ENCODE data around the gene FXYD6. TPM values are rescaled to one million over a fixed set of nuclear protein-coding genes. Genes with fewer than 3 reads are reported as not detected.

Gene FXYD6
- polyA plus RNA-seq, 4 donors: 0.67 to 58.4 (median 22.6) TPM

DNA sequence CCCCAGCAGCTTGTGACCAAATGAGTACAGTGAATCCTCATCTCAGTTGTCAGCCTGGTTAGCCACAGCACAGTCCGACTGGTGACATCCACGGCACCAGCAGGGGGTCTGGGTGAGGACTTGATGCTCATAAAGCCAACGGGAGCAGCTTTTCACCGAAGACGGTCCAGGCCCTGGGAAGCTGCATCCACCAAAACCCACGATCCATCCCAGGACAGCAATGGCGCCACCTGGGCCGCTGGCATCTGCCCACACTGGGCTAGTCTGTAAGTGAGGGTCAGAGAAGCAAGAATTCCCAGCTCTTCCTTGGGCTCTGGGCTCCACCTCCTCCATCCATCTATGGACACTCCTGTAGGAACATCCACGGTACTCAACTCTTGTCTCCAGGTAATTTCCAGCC is 25.1 kb upstream of the FXYD6 start:
- DNase-seq (no peak), FAIRE-seq (no peak)
- H3K4me1 ChIP-seq (ENCODE audit: control insufficient read depth in 3 of 3, insufficient read depth in 2 of 3, low read depth in 1 of 3, low read length in 2 of 3): no peaks in the 10 kb centered on the region
- H3K27ac ChIP-seq (ENCODE audit: low read depth in 1 of 3, low read length in 2 of 3): no peak overlapping the region
- no peaks in the 10 kb centered on the region for H3K27me3 ChIP-seq (ENCODE audit: control insufficient read depth in 3 of 3, insufficient read depth in 3 of 3, low read length in 3 of 3)
- no peaks in the 10 kb centered on the region for H3K36me3 ChIP-seq (ENCODE audit: control insufficient read depth in 3 of 3, insufficient read depth in 2 of 3, low read depth in 1 of 3, low read length in 3 of 3)
- H3K9me3 ChIP-seq (ENCODE audit: control insufficient read depth in 2 of 2, insufficient read depth in 1 of 2, low read depth in 1 of 2, low read length in 1 of 2): no peaks in the 10 kb centered on the region
- no peak overlapping the region for H3K4me3 ChIP-seq (ENCODE audit: low read depth in 1 of 3, low read length in 3 of 3)
- 93 to 98% (median 94%) methylated on average over 9 of the region's 9 CpGs for WGBS, 3 donors

DNA sequence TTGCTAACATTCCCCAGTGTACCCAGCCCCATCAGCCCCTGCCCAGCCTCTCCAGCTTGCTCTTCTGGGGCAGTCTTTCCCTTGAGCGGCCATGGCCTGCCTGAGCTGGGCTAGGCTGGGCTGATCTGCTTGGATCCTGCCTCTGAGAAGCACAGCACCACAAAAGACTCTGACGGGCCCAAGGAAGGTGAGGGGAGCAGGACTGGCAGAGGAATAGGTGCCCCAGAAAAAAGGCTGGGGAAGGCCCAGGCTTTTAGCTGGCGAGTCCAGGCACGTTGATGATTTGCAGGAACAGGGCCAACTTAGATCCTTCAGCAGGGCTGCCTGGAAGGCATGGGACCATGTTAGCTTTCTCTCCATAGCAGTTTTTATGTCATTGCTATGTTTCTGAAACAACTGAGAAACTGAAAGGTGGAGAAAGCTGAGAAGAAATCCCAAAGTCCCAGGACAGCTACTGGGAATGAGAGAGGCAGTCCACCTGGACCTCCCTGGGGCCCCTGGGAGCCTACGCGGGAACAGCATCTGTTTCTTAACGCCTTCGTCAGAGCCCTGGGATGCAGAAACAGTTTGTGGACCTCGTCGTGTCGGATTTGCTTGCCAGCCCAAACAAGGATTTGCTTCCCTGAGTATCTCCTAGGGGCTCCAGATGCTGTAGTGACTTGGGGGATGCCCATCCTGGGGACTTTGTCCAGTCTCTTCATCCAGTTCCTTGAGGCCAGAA is 24.4 kb upstream of the FXYD6 start:
- H3K4me3 ChIP-seq (ENCODE audit: low read depth in 1 of 3, low read length in 3 of 3): no peak overlapping the region
- H3K27me3 ChIP-seq (ENCODE audit: control insufficient read depth in 3 of 3, insufficient read depth in 3 of 3, low read length in 3 of 3): no peaks in the 10 kb centered on the region
- WGBS, 3 donors: 82 to 88% (median 83%) methylated on average over 11 of the region's 11 CpGs
- DNase-seq: no peak
- no peak overlapping the region for H3K27ac ChIP-seq (ENCODE audit: low read depth in 1 of 3, low read length in 2 of 3)
- H3K4me1 ChIP-seq (ENCODE audit: control insufficient read depth in 3 of 3, insufficient read depth in 2 of 3, low read depth in 1 of 3, low read length in 2 of 3): no peaks in the 10 kb centered on the region
- H3K9me3 ChIP-seq (ENCODE audit: control insufficient read depth in 2 of 2, insufficient read depth in 1 of 2, low read depth in 1 of 2, low read length in 1 of 2): no peaks in the 10 kb centered on the region
- no peak for FAIRE-seq
- H3K36me3 ChIP-seq (ENCODE audit: control insufficient read depth in 3 of 3, insufficient read depth in 2 of 3, low read depth in 1 of 3, low read length in 3 of 3): no peaks in the 10 kb centered on the region

DNA sequence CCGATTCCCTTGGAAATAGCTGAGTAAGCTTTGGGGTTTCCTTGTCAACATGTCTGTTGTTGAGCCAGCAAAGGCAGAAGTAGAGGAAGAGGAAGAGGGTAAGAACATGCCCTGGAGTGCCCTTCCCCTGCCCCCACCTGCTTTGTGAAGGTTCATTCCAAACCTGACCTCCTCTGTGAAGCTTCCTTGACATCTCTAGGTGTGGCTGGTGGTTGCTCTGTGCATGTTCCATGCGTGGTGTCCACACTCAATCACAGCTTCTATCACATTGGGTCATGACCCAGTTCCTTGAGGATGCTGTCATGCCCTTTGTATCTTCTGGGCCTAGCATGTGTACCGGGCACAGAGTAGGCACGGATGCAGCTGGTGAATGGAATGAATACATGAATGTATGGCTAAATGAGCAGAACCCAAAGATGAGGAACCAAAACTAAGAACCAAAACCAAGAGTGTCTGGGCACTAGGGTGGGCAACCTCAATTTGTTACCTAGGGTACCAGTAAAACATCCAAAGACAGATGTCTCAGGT is 23.7 kb upstream of the FXYD6 start:
- no peak overlapping the region for H3K4me3 ChIP-seq (ENCODE audit: low read depth in 1 of 3, low read length in 3 of 3)
- 80 to 84% (median 83%) methylated on average over 4 of the region's 4 CpGs for WGBS, 3 donors
- no peak for FAIRE-seq
- no peaks in the 10 kb centered on the region for H3K36me3 ChIP-seq (ENCODE audit: control insufficient read depth in 3 of 3, insufficient read depth in 2 of 3, low read depth in 1 of 3, low read length in 3 of 3)
- H3K9me3 ChIP-seq (ENCODE audit: control insufficient read depth in 2 of 2, insufficient read depth in 1 of 2, low read depth in 1 of 2, low read length in 1 of 2): no peaks in the 10 kb centered on the region
- no peak overlapping the region for H3K27ac ChIP-seq (ENCODE audit: low read depth in 1 of 3, low read length in 2 of 3)
- no peaks in the 10 kb centered on the region for H3K27me3 ChIP-seq (ENCODE audit: control insufficient read depth in 3 of 3, insufficient read depth in 3 of 3, low read length in 3 of 3)
- no peak for DNase-seq
- no peaks in the 10 kb centered on the region for H3K4me1 ChIP-seq (ENCODE audit: control insufficient read depth in 3 of 3, insufficient read depth in 2 of 3, low read depth in 1 of 3, low read length in 2 of 3)

DNA sequence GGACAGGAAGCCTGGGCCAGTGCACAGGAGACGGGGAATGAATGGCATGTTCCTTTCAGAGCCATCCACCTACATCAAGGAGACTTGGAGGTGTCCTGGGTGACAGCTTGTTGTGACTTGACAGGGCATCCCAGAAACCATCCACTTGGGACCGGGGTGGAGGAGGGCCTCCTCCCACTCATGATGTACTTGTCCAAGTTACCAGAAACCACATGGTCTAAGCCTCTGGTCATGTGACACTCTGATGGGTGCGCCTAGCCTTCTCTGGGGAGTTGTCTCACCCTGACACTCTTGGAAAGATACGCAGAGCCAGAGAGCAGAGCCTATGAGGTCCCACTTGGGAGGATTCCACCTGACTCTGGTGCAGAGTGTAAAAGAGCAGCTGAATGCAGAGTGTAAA is 21.6 kb upstream of the FXYD6 start:
- no peaks in the 10 kb centered on the region for H3K4me1 ChIP-seq (ENCODE audit: control insufficient read depth in 3 of 3, insufficient read depth in 2 of 3, low read depth in 1 of 3, low read length in 2 of 3)
- H3K27ac ChIP-seq (ENCODE audit: low read depth in 1 of 3, low read length in 2 of 3): no peak overlapping the region
- 80 to 86% (median 83%) methylated on average over 4 of the region's 4 CpGs for WGBS, 3 donors
- H3K4me3 ChIP-seq (ENCODE audit: low read depth in 1 of 3, low read length in 3 of 3): no peak overlapping the region
- no peaks in the 10 kb centered on the region for H3K27me3 ChIP-seq (ENCODE audit: control insufficient read depth in 3 of 3, insufficient read depth in 3 of 3, low read length in 3 of 3)
- no peaks in the 10 kb centered on the region for H3K9me3 ChIP-seq (ENCODE audit: control insufficient read depth in 2 of 2, insufficient read depth in 1 of 2, low read depth in 1 of 2, low read length in 1 of 2)
- DNase-seq: no peak
- H3K36me3 ChIP-seq (ENCODE audit: control insufficient read depth in 3 of 3, insufficient read depth in 2 of 3, low read depth in 1 of 3, low read length in 3 of 3): no peaks in the 10 kb centered on the region
- no peak for FAIRE-seq

DNA sequence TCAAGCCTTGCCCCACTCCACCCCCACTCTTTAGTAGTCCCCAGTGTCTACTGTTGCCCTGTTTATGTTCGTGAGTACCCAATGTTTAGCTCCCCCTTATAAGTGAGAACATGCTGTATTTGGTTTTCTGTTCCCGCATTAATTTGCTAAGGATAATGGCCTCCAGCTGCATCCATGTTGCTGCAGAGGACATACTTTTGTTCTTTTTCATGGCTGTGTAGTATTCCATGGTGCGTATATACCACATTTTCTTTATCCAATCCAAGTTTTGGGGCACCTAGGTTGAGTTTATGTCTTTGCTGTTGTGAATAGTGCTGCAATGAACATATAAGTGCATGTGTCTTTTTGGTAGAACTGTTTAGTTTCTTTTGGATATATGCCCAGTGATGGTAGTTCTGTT is 16.2 kb upstream of the FXYD6 start:
- DNase-seq (no peak), FAIRE-seq (no peak)
- no peaks in the 10 kb centered on the region for H3K4me1 ChIP-seq (ENCODE audit: control insufficient read depth in 3 of 3, insufficient read depth in 2 of 3, low read depth in 1 of 3, low read length in 2 of 3)
- H3K27ac ChIP-seq (ENCODE audit: low read depth in 1 of 3, low read length in 2 of 3): no peak overlapping the region
- 96 to 98% (median 96%) methylated on average over 3 of the region's 3 CpGs for WGBS, 3 donors
- H3K9me3 ChIP-seq (ENCODE audit: control insufficient read depth in 2 of 2, insufficient read depth in 1 of 2, low read depth in 1 of 2, low read length in 1 of 2): no peaks in the 10 kb centered on the region
- no peak overlapping the region for H3K4me3 ChIP-seq (ENCODE audit: low read depth in 1 of 3, low read length in 3 of 3)
- no peaks in the 10 kb centered on the region for H3K36me3 ChIP-seq (ENCODE audit: control insufficient read depth in 3 of 3, insufficient read depth in 2 of 3, low read depth in 1 of 3, low read length in 3 of 3)
- no peaks in the 10 kb centered on the region for H3K27me3 ChIP-seq (ENCODE audit: control insufficient read depth in 3 of 3, insufficient read depth in 3 of 3, low read length in 3 of 3)

DNA sequence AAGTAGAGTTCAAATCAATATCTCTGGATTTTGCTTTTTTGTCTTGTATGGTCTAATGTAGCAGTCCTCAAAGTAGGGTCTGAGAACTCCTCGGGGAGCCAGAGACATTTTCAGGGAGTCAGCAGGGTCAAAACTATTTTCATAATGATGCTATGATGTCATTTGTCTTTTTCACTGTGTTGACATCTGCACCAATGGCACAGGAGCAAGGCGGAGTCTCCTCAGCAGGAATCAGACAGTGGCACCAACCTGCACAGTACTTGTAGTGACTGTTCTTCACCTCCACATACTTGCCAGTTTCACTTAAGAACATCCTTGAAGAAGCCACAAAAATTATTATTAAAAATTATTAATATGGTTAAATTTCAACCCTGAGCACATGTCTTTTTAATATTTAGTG is 14.9 kb upstream of the FXYD6 start:
- no peaks in the 10 kb centered on the region for H3K4me1 ChIP-seq (ENCODE audit: control insufficient read depth in 3 of 3, insufficient read depth in 2 of 3, low read depth in 1 of 3, low read length in 2 of 3)
- H3K4me3 ChIP-seq (ENCODE audit: low read depth in 1 of 3, low read length in 3 of 3): no peak overlapping the region
- H3K36me3 ChIP-seq (ENCODE audit: control insufficient read depth in 3 of 3, insufficient read depth in 2 of 3, low read depth in 1 of 3, low read length in 3 of 3): no peaks in the 10 kb centered on the region
- FAIRE-seq (no peak), DNase-seq (no peak)
- H3K27me3 ChIP-seq (ENCODE audit: control insufficient read depth in 3 of 3, insufficient read depth in 3 of 3, low read length in 3 of 3): no peaks in the 10 kb centered on the region
- no peak overlapping the region for H3K27ac ChIP-seq (ENCODE audit: low read depth in 1 of 3, low read length in 2 of 3)
- WGBS, 3 donors: 48 to 78% (median 69%) methylated on average over 2 of the region's 2 CpGs
- no peaks in the 10 kb centered on the region for H3K9me3 ChIP-seq (ENCODE audit: control insufficient read depth in 2 of 2, insufficient read depth in 1 of 2, low read depth in 1 of 2, low read length in 1 of 2)

DNA sequence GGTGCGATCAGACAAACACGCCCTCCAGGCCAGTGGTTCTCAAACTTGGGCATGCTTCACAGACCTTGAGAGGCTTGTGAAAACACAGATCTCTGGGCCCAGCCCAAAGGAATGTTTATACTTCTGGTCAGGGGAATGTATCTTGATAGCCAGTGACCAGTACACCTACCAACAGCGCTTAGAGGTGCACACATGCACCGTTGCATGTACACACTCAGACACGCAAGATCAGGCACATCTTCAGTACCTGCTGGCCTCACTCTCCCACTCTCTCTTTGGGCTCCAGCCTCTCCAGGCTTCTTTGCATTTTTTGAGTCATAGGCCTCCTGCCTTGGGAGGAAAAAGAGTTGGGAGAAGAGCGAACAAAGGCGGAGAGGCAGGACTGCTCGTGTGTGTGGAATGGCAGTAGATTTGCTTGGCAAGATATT is 11.7 kb upstream of the FXYD6 start:
- Histone ChIP-seq H3K4me1 (ENCODE audit: control insufficient read depth in 3 of 3, insufficient read depth in 2 of 3, low read depth in 1 of 3, low read length in 2 of 3) (peaks cover 0 to 6% (median 0%) of the 10 kb centered on the region in 3 donors), H3K27ac (ENCODE audit: low read depth in 1 of 3, low read length in 2 of 3) (no peak overlapping the region), H3K4me3 (ENCODE audit: low read depth in 1 of 3, low read length in 3 of 3) (no peak overlapping the region), H3K9me3 (ENCODE audit: control insufficient read depth in 2 of 2, insufficient read depth in 1 of 2, low read depth in 1 of 2, low read length in 1 of 2) (no peaks in the 10 kb centered on the region), H3K36me3 (ENCODE audit: control insufficient read depth in 3 of 3, insufficient read depth in 2 of 3, low read depth in 1 of 3, low read length in 3 of 3) (no peaks in the 10 kb centered on the region), H3K27me3 (ENCODE audit: control insufficient read depth in 3 of 3, insufficient read depth in 3 of 3, low read length in 3 of 3) (no peaks in the 10 kb centered on the region)
- FAIRE-seq (no peak), DNase-seq (no peak)
- WGBS, 3 donors: 79 to 80% (median 80%) methylated on average over 8 of the region's 8 CpGs

DNA sequence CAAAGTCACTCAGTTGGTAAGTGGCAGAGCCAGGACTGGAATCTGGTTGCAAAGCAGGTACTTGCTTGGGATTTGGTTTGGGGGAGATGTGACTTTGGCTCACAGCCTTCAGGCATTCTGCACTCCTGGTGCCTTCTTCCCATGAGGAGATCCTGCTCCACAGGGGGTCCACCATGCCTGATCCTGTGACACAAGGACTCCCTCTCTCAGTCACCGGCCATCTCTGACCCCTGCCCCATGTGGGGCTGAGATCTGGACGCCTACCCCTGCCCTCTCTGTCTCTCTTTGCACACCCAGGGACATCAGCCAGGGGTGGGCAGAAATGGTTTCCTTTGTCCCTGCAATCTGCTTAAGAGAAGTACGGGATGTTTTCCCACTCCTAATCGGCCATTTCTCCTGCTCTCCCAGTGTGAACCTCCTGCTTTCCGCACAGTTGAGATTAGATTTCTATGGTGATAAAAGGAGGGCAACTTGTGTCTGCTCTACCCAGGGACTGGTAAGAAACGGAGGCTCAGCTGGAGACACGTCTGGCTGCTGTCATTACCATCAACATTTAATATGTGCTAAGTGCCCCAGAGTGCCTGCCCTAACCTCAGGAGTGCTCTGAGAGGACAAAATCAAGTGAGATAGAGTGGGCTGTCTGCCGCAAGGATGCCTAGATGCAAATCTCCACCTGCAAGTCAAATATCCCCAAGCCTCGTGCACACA is 11.1 kb upstream of the FXYD6 start:
- FAIRE-seq (no peak), DNase-seq (no peak)
- peaks cover 0 to 11% (median 0%) of the 10 kb centered on the region in 3 donors for H3K4me1 ChIP-seq (ENCODE audit: control insufficient read depth in 3 of 3, insufficient read depth in 2 of 3, low read depth in 1 of 3, low read length in 2 of 3)
- H3K36me3 ChIP-seq (ENCODE audit: control insufficient read depth in 3 of 3, insufficient read depth in 2 of 3, low read depth in 1 of 3, low read length in 3 of 3): no peaks in the 10 kb centered on the region
- H3K27me3 ChIP-seq (ENCODE audit: control insufficient read depth in 3 of 3, insufficient read depth in 3 of 3, low read length in 3 of 3): no peaks in the 10 kb centered on the region
- no peaks in the 10 kb centered on the region for H3K9me3 ChIP-seq (ENCODE audit: control insufficient read depth in 2 of 2, insufficient read depth in 1 of 2, low read depth in 1 of 2, low read length in 1 of 2)
- WGBS, 3 donors: 59 to 80% (median 66%) methylated on average over 9 of the region's 9 CpGs
- no peak overlapping the region for H3K4me3 ChIP-seq (ENCODE audit: low read depth in 1 of 3, low read length in 3 of 3)
- no peak overlapping the region for H3K27ac ChIP-seq (ENCODE audit: low read depth in 1 of 3, low read length in 2 of 3)

Data from small intestine (tissue), 7 donors.